Keratinocyte (primary cell): ENCODE data around the gene KIAA1217.

Source experiments
- EZH2 ChIP-seq: IDR thresholded peaks from one replicate; pipeline ENCODE4 v1.6.1; 2012; ENCODE audit warnings: inconsistent platforms, mild to moderate bottlenecking, low read length, moderate library complexity
- TF ChIP-seq, protein P1 (sequence below), 3 experiments: IDR thresholded peaks in 1 of 3; conservative IDR thresholded peaks in 1 of 3; optimal IDR thresholded peaks in 1 of 3; 2 replicates in 2 of 3; 3 replicates in 1 of 3; pipeline versions ENCODE3 to v1.5.1; 2011; ENCODE audit warnings: low read length in 3 of 3, mild to moderate bottlenecking in 3 of 3, moderate library complexity in 2 of 3, control low read depth in 1 of 3, inconsistent platforms in 1 of 3; ENCODE audit not compliant: insufficient read depth in 2 of 3; ENCODE audit errors: extremely low read depth in 1 of 3

GRCh38 chr10:24289235-24289634 lies 80.3 kb downstream of the KIAA1217 start:
- no peak for TF ChIP-seq EZH2
- TF ChIP-seq, protein P1, sequence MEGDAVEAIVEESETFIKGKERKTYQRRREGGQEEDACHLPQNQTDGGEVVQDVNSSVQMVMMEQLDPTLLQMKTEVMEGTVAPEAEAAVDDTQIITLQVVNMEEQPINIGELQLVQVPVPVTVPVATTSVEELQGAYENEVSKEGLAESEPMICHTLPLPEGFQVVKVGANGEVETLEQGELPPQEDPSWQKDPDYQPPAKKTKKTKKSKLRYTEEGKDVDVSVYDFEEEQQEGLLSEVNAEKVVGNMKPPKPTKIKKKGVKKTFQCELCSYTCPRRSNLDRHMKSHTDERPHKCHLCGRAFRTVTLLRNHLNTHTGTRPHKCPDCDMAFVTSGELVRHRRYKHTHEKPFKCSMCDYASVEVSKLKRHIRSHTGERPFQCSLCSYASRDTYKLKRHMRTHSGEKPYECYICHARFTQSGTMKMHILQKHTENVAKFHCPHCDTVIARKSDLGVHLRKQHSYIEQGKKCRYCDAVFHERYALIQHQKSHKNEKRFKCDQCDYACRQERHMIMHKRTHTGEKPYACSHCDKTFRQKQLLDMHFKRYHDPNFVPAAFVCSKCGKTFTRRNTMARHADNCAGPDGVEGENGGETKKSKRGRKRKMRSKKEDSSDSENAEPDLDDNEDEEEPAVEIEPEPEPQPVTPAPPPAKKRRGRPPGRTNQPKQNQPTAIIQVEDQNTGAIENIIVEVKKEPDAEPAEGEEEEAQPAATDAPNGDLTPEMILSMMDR (optimal IDR thresholded peaks at IDR 0.05 in 1 of 3, IDR thresholded peaks at IDR 0.05 in 1 of 3, conservative IDR thresholded peaks at IDR 0.05 in 1 of 3; ENCODE audit: extremely low read depth in 1 of 3, insufficient read depth in 2 of 3, low read length in 3 of 3) = no peak
